ENCODE measurements around the gene ATP8A2. TPM values are rescaled to one million over a fixed set of nuclear protein-coding genes. Genes with fewer than 3 reads are reported as not detected.

Gene ATP8A2
- total and polyA plus RNA-seq, 2 of the 8 experiments (the other 6 are each of a cell fraction or from before 2014, with no cell fraction given): 2.4 to 8.3 TPM

DNA sequence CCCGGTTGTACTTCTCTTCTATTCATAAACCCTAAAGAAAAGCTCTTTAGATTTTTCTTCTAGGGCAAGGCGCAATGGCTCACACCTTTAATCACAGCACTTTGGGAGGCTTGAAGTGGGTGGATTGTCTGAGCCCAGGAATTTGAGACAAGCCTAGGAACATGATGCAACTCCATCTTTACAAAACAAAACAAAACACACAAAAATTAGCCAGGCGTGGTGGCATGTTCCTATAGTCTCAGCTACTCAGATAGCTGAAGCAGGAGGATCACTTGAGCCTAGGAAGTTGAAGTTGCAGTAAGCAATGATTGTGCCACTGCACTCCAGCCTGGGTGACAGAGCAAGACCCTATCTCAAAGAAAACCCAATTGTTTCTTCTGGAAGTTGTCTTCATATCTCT is 439.7 kb downstream of the ATP8A2 start:
- FAIRE-seq (no peak), DNase-seq (ENCODE audit: low read depth in 1 of 2, low spot score in 2 of 2) (no peak)
- Histone ChIP-seq H3K79me1 (ENCODE audit: low read depth, low read length) (no peaks in the 10 kb centered on the region), H4K5ac (ENCODE audit: insufficient read length, low read depth, low read length) (no peak overlapping the region), H2BK15ac (ENCODE audit: low read length) (no peak overlapping the region), H3K14ac (ENCODE audit: insufficient read length) (no peak overlapping the region), H3K18ac (ENCODE audit: extremely low read depth, low read length) (no peak overlapping the region), H3K23ac (ENCODE audit: insufficient read length) (no peak overlapping the region), H4K20me1 (replicated peaks in 1 of 2; ENCODE audit: control insufficient read depth in 1 of 2, insufficient read depth in 2 of 2, low read length in 2 of 2) (no peaks in the 10 kb centered on the region), H3K9me3 (ENCODE audit: insufficient read depth in 2 of 2, low read depth in 1 of 2, low read length in 1 of 2) (no peaks in the 10 kb centered on the region), H2BK120ac (replicated peaks; ENCODE audit: low read depth, low read length) (no peak overlapping the region), H3K4me3 (ENCODE audit: extremely low read depth in 1 of 4, insufficient read depth in 2 of 4, low read depth in 3 of 4, low read length in 4 of 4) (no peak overlapping the region), H3K56ac (replicated peaks; ENCODE audit: insufficient read length, low read depth, low read length) (no peak overlapping the region), H4K8ac (ENCODE audit: extremely low read depth, insufficient read depth, low read length) (no peak overlapping the region), H2AFZ (ENCODE audit: low read length) (no peak overlapping the region), H3K9ac (replicated peaks in 1 of 4; ENCODE audit: extremely low read depth in 1 of 4, low read depth in 3 of 4, low read length in 3 of 4) (no peak overlapping the region), H3K4ac (replicated peaks; ENCODE audit: insufficient read length, low read depth, low read length) (no peak overlapping the region), H3K23me2 (ENCODE audit: low read depth, low read length) (no peaks in the 10 kb centered on the region), H3K4me1 (replicated peaks in 1 of 4; ENCODE audit: control insufficient read depth in 3 of 4, insufficient read depth in 4 of 4, low read length in 3 of 4) (no peaks in the 10 kb centered on the region), H3K27ac (ENCODE audit: low read depth, low read length) (no peak overlapping the region), H2BK12ac (ENCODE audit: low read depth, low read length) (no peak overlapping the region), H2BK5ac (ENCODE audit: low read depth, low read length) (no peak overlapping the region), H3K79me2 (ENCODE audit: control insufficient read depth in 1 of 2, insufficient read depth in 2 of 2, low read length in 2 of 2) (no peaks in the 10 kb centered on the region), H2AK5ac (ENCODE audit: low read depth, low read length) (no peak overlapping the region), H3K4me2 (ENCODE audit: insufficient read depth in 1 of 2, low read depth in 2 of 2, low read length in 2 of 2) (no peak overlapping the region), H2BK20ac (ENCODE audit: low read length) (no peak overlapping the region), H4K91ac (replicated peaks; ENCODE audit: insufficient read length, low read length) (no peak overlapping the region), H3K27me3 (replicated peaks in 1 of 4; ENCODE audit: control insufficient read depth in 3 of 4, extremely low read depth in 1 of 4, insufficient read depth in 3 of 4, low read length in 3 of 4) (no peaks in the 10 kb centered on the region), H3K36me3 (ENCODE audit: control insufficient read depth in 2 of 4, insufficient read depth in 4 of 4, low read length in 3 of 4) (no peaks in the 10 kb centered on the region)
- ChIA-PET POLR2A (ENCODE audit: partially characterized antibody) (no interaction called here), CTCF (ENCODE audit: partially characterized antibody) (interaction anchor here (1.0 kb wide), 1 partner anchor 11 kb away, joined by 3 read pairs; no protein-coding TSS in a partner anchor)
- TF ChIP-seq EP300 (IDR thresholded peaks at IDR 0.05; ENCODE audit: borderline replicate concordance in 1 of 2, low read depth in 2 of 2, low read length in 2 of 2) (no peak), RAD21 (IDR thresholded peaks at IDR 0.05 in 1 of 2, conservative IDR thresholded peaks at IDR 0.05 in 1 of 2; ENCODE audit: low read depth in 2 of 2, low read length in 2 of 2) (no peak), SAP30 (IDR thresholded peaks at IDR 0.05; ENCODE audit: insufficient read depth, insufficient replicate concordance, low read length) (no peak), JUN (IDR thresholded peaks at IDR 0.05; ENCODE audit: low read depth, low read length) (no peak), SUZ12 (IDR thresholded peaks at IDR 0.05; ENCODE audit: low read length) (no peak), ATF3 (IDR thresholded peaks at IDR 0.05; ENCODE audit: insufficient read depth, low read depth, low read length) (no peak), SP1 (IDR thresholded peaks at IDR 0.05; ENCODE audit: low read depth, low read length) (no peak), HDAC6 (IDR thresholded peaks at IDR 0.05; ENCODE audit: low read depth, low read length) (no peak), ZNF274 (IDR thresholded peaks at IDR 0.05; ENCODE audit: borderline replicate concordance, extremely low read depth, low read length) (no peak), GABPA (IDR thresholded peaks at IDR 0.05; ENCODE audit: borderline replicate concordance, insufficient read depth, low read length) (no peak), MAFK (IDR thresholded peaks at IDR 0.05; ENCODE audit: low read depth, low read length) (no peak), PHF8 (conservative IDR thresholded peaks at IDR 0.05; ENCODE audit: low read depth, low read length) (no peak)
- WGBS, 2 experiments (ENCODE audit: extremely low coverage in 1 of 2, insufficient coverage in 1 of 2, insufficient read length in 1 of 2, insufficient replicate concordance in 2 of 2, low coverage in 1 of 2, low lambda C conversion rate in 2 of 2, missing lambda C conversion rate in 1 of 2): 78% methylated on average over 3 of the region's 3 CpGs; no CpG with 5 or more reads in 1 of the 2 experiments

Measured in H1 (cell line).